NCI-H2196 treated with DMSO at 0.1 percent for 48 hours (cell line): ENCODE results near the gene ARHGDIA.

ENCODE experiments used
- DNase-seq: peaks from one replicate; lab custom pipeline; 2025; ENCODE audit not compliant: unreplicated experiment; lab: John Stamatoyannopoulos, UW

The ARHGDIA gene

GRCh38 chr17:81888988-81889595 is 18.0 kb upstream of the ARHGDIA start:
- DNase-seq: no peak

GRCh38 chr17:81888105-81888987 is 17.2 kb upstream of the ARHGDIA start:
- no peak for DNase-seq

GRCh38 chr17:81885869-81886548 is 14.9 kb upstream of the ARHGDIA start:
- DNase-seq: no peak

GRCh38 chr17:81885454-81885853 is 14.3 kb upstream of the ARHGDIA start:
- no peak for DNase-seq

- DNase-seq: no peak
Measured at GRCh38 chr17:81884968-81885367, 13.8 kb upstream of the ARHGDIA start.

GRCh38 chr17:81884520-81884919 is 13.4 kb upstream of the ARHGDIA start:
- DNase-seq: no peak

GRCh38 chr17:81879121-81879520 is 8.0 kb upstream of the ARHGDIA start:
- no peak for DNase-seq

GRCh38 chr17:81878294-81878693 is 7.2 kb upstream of the ARHGDIA start:
- DNase-seq: no peak

GRCh38 chr17:81877569-81877968 is 6.4 kb upstream of the ARHGDIA start:
- no peak for DNase-seq

- peak; percentile 90 for DNase-seq
Measured at GRCh38 chr17:81871387-81872230, 472 bp upstream of the ARHGDIA start.

- no peak for DNase-seq
Measured at GRCh38 chr17:81870131-81870980, 781 bp downstream of the ARHGDIA start.

- no peak for DNase-seq
Measured at GRCh38 chr17:81869221-81870130, 1.7 kb downstream of the ARHGDIA start.

GRCh38 chr17:81868674-81869220 is 2.4 kb downstream of the ARHGDIA start:
- DNase-seq: no peak

- DNase-seq: no peak
Measured at GRCh38 chr17:81867991-81868673, 3.0 kb downstream of the ARHGDIA start.

- no peak for DNase-seq
Measured at GRCh38 chr17:81867170-81867990, 3.8 kb downstream of the ARHGDIA start.

- DNase-seq: no peak
Measured at GRCh38 chr17:81866440-81867169, 4.5 kb downstream of the ARHGDIA start.
